NCI-H2107 treated with DMSO at 0.1 percent for 48 hours (cell line): ENCODE data around the gene ANKRD30B.
"Not testable (repeated sequence)": the region's sequence is repeated elsewhere in the genome, so short reads cannot be mapped to it uniquely, and the experiment has no call there.

Experiments
- DNase-seq: peaks from one replicate; lab custom pipeline; 2025; ENCODE audit not compliant: unreplicated experiment; lab: John Stamatoyannopoulos, UW

The ANKRD30B gene, protein sequence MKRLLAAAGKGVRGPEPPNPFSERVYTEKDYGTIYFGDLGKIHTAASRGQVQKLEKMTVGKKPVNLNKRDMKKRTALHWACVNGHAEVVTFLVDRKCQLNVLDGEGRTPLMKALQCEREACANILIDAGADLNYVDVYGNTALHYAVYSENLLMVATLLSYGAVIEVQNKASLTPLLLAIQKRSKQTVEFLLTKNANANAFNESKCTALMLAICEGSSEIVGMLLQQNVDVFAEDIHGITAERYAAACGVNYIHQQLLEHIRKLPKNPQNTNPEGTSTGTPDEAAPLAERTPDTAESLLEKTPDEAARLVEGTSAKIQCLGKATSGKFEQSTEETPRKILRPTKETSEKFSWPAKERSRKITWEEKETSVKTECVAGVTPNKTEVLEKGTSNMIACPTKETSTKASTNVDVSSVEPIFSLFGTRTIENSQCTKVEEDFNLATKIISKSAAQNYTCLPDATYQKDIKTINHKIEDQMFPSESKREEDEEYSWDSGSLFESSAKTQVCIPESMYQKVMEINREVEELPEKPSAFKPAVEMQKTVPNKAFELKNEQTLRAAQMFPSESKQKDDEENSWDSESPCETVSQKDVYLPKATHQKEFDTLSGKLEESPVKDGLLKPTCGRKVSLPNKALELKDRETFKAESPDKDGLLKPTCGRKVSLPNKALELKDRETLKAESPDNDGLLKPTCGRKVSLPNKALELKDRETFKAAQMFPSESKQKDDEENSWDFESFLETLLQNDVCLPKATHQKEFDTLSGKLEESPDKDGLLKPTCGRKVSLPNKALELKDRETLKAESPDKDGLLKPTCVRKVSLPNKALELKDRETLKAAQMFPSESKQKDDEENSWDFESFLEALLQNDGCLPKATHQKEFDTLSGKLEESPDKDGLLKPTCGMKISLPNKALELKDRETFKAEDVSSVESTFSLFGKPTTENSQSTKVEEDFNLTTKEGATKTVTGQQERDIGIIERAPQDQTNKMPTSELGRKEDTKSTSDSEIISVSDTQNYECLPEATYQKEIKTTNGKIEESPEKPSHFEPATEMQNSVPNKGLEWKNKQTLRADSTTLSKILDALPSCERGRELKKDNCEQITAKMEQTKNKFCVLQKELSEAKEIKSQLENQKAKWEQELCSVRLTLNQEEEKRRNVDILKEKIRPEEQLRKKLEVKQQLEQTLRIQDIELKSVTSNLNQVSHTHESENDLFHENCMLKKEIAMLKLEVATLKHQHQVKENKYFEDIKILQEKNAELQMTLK (N-terminal part only)

DNA sequence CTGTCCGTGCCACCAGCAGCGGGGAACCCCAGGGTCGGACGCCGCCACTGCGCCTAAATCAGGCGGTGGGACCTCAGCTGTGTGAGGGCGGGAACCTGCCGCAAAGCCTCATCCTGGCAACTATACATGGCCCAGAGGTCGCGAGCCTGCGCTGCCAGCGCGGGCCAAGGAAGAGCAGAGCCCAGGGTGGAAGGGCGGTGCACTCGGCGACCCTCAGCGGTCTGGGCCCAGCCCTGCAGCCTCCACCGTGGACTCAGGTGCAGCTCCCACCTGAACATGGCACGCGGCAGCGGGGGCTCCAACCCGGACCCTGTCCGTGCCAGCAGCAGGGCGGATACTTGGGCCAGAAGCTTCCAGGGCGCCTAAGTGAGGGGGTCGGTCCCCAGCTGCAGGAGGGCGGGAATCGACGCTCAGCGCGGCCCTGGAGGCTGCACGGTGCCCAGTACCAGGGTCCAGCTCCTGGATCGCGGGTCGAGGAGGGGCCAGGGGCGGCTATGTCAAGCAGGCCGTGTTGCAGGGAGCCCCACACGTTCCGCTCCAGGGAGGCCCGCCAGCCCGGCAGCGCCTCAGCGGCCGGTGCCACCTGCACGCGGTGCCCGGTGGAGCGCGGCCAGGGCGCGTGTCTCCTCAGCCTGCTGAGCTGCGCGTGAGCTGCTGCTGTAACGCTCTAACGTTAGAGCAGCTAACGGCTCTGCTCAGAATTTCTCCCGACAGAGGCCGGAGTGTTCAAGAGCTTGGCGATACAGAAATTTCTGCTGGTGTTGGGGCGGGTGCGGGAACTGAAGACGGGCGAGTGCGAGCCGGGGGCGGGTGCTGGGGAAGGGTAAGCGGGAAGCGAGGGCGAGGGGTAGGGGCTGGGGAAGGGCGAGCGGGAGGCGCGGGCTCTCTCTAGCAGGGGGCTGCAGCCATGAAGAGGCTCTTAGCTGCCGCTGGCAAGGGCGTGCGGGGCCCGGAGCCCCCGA lies at the start of gene ANKRD30B:
Gene ANKRD30B (plus strand): TSS at position 660 of the 962 bp plus-strand sequence. CDS start 248 bp downstream, at position 908.
- no peak for DNase-seq

DNA sequence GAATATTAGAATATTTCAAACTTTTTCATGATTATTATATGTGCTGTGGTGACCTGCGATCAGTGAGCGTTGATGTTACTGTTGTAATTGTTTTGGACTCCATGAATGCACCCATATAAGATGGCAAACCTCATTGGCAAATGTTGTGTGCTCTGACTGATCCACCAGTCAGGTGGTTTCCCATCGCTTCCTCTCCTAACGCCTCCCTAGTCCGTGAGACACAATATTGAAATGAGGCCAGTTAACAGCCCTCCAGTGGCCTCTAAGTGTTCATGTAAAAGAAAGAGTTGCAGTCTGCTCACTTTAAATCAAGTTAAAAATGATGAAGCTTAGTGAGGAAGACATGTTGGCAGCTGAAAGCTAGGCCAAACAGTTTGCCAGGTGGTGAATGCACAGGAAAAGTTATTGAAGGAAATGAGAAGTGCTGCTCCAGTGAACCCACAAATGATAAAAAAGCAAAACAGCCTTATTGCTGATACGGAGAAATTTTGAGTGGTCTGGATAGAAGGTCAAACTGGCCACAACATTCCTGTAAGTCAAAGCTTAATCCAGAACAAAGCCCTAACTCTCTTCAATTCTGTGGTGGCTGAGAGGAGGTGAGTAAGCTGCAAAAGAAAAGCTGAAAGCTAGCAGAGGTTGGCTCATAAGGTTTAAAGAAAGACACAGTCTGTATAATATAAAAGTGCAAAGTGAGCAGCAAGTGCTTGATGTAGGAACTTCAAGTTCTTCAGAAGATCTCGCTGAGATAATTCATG lies 46.5 kb upstream of the ANKRD30B start:
- DNase-seq = not testable (repeated sequence)

DNA sequence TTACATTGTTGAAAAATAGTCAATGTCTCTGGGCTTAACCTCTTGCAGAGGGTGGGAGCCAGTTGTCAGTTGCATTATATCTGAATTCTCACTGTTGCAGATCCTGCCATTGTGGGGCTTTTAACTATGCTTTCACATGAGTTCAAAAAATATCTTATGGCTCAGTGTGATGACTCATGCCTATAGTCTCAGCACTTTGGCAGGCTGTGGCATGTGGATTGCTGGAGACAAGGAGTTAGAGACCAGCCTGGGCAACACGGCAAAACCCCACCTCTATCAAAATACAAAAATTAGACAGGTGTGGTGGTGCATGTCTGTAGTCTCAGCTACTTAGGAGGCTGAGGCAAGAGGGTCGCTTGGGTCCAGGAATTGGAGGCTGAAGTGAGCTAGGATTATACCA lies 38.2 kb upstream of the ANKRD30B start:
- not testable (repeated sequence) for DNase-seq

DNA sequence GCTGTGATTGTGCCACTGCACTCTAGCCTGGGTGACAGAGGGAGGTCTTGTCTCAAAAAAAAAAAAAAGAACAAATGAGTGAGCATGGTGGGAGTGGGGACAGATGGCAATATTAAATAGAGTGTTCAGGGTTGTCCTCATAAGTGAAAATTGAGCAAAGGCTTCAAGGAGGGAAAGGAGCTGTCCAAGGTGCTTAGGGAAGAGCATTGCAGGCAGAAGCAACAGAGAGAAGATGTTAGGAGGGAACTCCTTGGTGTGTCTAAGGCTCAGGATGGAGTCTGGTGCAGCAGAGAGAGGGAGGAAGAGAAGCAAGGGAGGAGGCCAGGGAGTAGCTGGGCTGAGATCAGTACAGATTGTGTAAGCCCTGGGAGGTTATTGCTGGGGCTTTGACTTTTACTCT lies 26.4 kb upstream of the ANKRD30B start:
- not testable (repeated sequence) for DNase-seq

DNA sequence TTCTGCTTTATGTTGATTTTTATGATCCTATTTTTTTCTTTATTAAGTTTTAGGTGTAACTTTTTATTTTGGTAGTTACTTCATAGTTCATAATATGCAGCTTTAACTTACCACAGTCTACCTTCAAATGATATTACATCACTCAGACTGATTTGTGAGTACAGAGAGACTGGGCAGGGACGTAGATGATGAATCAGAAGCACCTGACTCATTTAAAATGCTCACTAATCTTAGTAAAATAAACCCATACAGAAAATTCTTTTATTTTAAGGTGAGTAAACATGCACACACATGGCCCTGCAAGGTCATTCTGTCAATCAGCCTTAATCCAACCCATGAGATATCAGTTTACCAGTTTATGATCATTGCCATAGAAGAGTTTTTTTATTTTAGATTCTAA lies 8.9 kb upstream of the ANKRD30B start:
- not testable (repeated sequence) for DNase-seq

DNA sequence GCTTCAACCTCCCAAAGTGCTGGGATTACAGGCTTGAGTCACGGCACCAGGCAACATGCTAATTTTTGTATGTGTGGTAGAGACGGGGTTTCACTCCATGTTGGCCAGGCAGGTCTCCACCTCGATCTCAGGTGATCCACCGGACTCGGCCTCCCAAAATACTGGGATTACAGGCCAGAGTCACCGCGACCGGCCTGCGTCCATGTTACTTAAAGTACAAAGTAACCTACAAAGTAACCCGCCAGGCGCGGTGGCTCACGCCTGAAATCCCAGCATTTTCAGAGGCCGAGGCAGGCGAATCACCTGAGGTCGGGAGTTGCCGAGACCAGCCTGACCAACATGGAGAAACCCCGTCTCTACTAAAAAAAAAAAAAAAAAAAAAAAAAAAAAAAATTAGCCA lies 1.1 kb upstream of the ANKRD30B start:
- no peak for DNase-seq

DNA sequence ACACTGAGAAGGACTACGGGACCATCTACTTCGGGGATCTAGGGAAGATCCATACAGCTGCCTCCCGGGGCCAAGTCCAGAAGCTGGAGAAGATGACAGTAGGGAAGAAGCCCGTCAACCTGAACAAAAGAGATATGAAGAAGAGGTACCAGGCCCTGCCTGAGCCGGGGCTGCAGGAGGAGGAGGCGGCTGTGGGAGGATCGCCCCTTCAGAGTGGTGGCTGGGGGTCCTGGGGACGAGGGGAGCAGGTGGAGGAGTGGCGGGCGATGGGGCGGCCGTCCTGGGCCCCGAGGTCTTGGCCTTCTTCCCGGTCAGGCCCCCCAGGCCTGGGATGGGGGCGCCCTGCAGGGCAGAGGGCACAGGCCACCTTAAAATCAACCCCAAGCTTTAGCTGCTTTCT lies 524 bp downstream of the ANKRD30B start:
- no peak for DNase-seq

DNA sequence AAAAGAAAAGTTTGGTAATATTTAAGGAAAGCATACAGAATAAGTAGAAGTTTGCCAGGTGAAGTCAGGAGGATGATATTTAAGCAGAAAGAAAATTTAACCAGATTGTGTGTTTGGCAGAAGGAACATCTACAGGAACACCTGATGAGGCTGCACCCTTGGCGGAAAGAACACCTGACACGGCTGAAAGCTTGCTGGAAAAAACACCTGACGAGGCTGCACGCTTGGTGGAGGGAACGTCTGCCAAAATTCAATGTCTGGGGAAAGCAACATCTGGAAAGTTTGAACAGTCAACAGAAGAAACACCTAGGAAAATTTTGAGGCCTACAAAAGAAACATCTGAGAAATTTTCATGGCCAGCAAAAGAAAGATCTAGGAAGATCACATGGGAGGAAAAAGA lies 15.6 kb downstream of the ANKRD30B start:
- not testable (repeated sequence) for DNase-seq

DNA sequence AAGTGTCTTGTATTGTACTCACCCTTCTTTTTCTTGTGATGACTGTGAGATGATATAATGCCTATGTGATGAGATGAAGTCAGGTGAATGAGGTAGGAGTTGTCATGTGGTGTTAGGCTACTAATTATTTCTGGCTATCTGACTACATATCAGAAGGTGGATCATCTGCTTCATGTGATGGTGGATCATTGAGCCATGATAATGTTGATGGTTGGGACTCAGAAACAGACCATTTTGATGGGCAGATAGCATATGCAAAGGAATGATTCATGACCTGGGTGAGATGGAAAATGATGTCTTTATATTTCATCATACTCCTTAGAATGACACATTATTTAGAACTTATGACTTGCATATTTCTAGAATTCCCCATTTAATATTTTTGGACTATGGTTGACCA lies 19.5 kb downstream of the ANKRD30B start:
- DNase-seq = no peak

DNA sequence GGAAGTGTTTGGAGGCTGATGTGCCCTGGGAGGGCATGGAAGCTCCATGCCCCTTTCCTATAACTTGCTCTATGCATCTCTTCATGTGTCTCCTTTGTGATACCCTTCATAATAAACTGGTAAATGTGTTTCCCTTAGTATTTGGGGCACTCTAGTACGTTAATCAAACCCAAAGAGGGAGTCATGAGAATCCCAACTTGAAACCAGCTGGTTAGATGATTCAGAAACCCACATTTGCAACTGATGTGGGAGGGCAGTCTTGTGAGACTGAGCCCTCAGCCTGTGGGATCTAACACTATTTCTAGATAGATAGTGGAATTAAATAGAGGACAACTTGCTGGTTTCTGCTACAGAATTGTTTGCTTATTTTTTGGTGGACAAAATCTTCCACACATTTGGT lies 20.3 kb downstream of the ANKRD30B start:
- no peak for DNase-seq

DNA sequence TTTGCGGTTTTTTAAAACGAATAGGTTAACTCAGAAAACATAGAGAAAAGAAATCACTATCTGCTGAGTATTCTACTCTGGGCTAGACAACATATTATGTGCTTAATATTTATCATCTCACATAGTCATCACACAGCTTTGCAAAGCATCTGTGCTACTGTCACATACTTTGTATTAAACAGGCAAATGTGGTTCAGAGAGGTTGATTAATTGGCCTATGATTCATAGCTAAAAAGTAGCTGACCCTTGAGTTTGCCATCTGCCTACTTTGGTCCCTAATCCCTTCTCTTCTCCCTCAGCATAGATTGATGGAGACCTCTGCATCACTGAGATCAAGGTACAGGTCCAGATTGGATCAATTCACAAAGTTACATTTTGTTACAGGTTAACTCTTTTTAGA lies 21.4 kb downstream of the ANKRD30B start:
- DNase-seq = no peak

DNA sequence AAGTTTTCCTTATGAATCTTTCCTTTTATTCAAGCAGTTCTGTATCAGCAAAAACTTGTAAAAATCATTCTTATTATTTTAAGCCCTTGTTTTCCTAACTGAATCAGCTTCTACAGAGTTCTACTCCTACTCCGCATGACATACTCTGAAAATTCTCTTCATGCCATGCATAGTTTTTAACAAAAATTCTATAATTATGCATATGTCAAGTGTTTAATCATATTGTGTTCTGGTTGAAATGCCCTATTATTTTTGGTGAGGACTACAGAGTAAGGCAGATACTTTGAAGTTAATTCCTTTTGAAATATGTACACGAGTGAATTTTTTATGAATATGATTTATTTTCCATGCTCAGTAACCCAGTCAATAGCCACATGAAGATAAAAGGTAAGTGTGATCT lies 28.8 kb downstream of the ANKRD30B start:
- DNase-seq = no peak

DNA sequence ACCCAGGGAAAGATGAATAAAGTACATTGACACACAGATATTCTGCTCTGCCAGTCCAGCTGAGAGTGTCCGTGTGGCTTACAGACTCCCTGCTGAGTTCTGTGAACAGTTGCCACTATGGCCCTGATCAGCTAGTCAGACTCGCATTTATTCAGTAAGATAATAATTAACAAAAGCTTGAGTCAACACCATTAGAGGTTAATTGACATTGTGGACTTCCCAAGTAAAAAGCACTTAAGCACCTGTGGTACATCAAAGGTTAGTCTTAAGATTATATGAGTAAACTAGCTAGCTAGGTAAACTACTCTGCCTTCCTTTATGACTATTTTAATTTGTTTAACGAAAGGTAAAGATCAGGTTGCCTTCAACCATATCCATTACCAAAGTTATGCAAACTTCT lies 33.7 kb downstream of the ANKRD30B start:
- no peak for DNase-seq

DNA sequence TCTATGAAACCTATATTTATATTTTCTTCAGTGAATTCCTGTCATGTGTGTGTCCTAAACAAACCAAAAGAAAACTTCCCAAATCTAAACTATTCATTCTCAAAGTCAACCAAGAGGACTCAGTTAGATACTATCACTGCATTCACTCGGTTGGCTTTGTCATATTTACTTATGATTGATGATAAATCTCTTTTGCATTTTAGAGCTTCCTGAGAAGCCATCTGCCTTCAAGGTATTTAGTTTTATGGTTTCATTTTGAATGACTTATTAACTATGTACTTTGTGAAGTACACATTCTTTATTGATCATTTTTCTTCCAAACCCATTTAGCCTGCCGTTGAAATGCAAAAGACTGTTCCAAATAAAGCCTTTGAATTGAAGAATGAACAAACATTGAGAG lies 36.2 kb downstream of the ANKRD30B start:
- no peak for DNase-seq

DNA sequence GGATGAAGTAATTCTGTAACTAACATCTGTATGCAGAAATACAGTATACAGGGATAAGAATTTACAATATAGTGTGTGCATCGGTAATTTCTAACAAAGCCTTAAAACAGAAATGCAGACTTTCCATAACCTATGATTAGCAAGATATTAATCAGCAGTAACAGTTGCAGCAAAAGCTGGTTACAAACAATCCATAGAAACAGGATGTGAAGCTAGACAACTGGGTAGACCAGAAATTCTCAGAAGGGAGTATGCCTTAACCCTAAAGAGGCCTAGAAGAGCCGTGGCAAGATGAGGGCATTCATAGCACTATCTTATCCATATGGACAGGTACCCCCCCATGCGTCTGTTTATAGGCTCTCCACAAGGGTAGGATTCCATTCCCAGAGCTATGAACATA lies 48.9 kb downstream of the ANKRD30B start:
- DNase-seq = not testable (repeated sequence)

DNA sequence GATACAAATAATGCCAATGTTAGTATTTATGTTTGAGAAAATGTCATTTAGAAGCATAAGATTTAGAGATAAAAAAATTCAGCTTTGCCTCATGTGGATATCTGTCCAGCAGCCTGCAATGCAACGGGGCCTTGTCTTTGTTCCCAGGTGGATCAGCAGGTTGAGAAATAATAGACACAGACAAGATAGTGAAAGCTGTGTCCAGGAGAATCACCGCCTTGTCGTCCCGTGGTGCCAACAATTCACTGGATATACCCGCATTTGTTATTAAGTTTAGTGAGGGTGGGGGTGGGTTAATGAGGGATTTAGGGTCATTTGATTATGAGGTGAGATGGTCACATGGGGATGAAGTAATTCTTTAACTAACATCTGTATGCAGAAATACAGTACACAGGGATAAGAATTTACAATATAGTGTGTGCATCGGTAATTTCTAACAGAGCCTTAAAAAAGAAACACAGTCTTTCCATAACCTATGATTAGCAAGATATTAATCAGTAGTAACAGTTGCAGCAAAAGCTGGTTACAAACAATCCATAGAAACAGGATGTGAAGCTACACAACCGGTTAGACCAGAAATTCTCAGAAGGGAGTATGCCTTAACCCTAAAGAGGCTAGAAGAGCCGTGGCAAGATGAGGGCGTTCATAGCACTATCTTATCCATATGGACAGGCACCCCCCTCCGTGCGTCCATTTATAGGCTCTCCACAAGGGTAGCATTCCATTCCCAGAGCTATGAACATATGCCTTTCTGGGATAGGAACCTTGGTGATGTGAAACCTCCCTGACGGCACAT lies 50.2 kb downstream of the ANKRD30B start:
- DNase-seq = not testable (repeated sequence)

DNA sequence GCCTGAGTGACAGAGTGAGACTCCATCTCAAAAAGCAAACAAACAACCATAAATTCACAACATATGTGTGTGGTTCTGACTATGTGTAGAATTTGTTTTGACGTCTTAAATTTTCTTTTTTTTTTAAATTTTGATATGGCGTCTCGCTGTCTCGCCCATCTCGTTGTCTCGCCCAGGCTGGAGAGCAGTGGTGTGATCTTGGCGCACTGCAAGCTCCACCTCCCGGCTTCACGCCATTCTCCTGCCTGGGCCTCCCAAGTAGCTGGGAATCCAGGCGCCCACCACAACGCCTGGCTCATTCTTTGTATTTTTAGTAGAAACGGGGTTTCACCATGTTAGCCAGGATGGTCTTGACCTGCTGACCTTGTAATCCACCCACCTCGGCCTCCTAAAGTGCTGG lies 63.1 kb downstream of the ANKRD30B start:
- not testable (repeated sequence) for DNase-seq

DNA sequence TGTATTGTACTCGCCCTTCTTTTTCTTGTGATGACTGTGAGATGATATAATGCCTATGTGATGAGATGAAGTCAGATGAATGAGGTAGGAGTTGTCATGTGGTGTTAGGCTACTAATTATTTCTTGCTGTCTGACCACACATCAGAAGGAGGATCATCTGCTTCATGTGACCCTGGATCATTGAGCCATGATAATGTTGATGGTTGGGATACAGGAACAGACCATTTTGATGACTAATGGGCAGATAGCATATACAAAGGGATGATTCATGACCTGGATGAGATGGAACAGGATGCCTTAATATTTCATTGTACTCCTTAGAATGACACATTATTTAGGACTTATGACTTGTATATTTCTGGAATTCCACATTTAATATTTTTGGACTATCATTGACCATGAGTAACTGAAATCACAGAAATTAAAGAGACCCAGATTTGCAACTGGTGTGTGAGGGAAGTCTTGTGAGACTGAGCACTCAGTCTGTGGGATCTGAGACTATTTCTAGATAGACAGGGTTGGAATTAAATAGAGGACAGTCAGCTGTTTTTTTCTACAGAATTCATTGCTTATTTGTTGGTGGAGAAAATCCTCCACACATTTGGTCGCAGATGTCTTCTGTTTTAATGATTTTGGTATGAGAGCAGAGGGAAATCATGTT lies 79.1 kb downstream of the ANKRD30B start:
- DNase-seq = not testable (repeated sequence)
